HG02623 (cell line): ENCODE results near the gene POGZ.
A peak's percentile ranks its signal among the peaks of the same experiment; 100 is the strongest.
"Not testable (repeated sequence)": the region's sequence is repeated elsewhere in the genome, so short reads cannot be mapped to it uniquely, and the experiment has no call there.

ENCODE experiments used
- ATAC-seq: cut with Tn5 transposase; IDR thresholded peaks from one replicate; pipeline ENCODE4 v1.9.1; 2021; ENCODE audit warnings: moderate library complexity; ENCODE audit not compliant: unreplicated experiment

The POGZ gene

DNA sequence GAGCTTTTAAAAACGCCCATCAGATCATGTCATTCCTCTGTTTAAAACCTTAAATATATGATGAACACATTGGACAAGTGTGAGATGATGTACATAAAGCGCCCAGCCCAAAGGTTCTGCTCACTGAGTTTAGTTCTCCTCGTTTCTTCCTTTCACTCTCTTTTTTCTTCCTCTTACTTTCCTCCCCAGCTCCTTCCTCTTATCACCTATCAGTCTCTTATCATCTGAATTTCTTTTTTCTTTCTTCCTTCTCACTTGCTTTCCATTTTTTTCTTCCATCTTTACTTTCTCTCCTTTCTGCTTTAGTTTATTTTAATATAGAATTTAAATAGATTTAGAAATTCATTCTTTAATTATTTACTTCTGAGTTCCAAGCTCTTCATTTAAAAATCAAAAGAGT, 17.8 kb upstream of the POGZ start:
- ATAC-seq, result no peak

DNA sequence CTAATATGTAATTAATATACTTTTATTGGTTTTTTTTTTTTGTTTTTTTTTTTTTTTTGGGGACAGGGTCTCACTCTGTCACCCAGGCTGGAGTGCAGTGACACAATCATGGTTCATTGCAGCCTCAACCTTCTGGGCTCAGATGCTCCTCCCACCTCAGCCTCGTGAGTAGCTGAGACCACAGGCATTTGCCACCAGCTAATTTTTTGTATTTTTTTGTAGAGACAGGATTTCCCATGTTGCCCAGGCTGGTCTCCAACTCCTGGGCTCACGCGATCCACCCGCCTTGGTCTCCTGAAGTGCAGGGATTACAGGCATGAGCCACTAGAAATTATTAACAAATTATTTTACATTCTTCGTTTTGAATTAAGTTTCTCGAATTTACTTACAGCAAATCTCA, 16.8 kb upstream of the POGZ start:
- ATAC-seq, result no peak

DNA sequence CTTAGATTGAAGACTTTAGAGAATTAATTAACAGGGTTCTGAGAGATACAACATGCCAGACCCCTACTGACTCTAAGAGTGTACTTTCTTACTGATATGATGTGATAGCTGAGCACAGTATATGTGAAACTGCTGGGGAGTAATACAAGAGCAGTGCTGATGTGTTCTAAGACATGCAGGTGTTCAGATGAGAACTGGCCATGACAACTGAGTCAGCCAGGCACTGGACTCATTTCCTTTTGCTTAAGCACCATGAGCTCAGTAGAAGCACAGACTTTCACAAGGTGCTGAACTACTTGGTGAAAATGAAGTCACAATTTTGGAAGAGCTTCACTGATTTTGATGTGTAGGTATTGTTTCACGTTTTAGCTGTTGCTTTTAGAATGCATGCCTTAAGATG, 15.9 kb upstream of the POGZ start:
- peak; percentile 71 for ATAC-seq

DNA sequence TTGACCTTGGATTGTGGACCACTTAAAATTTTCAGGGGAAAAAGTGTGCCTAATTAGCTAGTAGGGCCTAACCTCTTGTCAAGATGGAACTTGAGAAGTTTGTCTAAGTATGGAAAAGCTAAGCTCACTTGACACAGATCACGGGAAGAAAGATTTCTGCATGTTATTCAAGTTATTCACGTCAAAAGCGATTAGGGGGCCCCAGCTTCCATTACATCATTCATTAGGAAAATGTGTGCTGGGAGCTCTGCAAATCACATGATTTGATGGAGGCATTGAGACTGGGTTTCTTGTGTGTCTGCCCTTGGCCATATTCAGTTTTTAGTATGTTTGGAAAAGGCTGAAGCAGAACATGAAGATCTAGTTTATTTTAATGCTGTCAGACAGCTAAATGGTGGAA, 15.5 kb upstream of the POGZ start:
- no peak for ATAC-seq

DNA sequence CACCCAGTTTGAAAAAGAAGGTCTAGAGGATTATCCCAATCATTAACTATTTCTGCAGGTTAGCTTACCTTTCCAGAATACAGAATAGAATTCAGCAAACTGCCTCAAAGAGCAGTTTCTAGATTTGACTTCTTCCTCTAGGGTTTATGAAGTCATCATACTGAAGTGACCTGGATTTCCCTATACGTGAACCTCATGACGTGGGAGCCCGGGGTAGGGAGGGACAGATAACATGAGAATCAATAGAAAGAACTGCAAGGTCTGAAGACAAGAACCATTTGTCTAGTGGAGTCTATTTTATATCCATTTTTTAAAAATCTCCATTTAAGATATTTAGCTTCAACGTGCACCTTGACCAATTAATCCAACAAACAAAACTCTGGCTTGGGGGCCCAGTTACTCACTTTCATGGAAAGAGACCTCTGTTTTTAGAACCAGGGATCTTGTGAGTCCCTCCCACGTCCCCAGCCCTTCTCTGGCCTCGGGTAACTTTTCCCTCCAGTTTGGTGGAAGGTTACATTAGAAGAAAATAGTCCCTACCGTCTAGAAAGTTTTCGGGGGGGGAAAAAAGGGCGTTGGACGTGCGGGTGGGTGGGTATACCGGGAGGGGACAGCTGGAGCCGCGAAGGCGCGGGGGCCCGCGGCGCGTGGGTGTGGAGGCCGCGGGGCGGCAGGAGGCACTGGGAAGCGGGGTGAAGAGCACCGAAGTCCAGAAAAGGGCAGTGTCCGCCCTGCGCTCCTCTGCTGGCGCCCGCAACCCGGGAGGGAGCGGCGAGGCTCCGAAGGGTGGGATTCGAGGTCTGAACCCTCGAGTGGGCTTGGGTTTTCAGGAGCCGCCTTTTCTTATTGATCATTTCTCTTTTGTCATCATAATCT, 13.8 kb upstream of the POGZ start:
- ATAC-seq, result no peak

DNA sequence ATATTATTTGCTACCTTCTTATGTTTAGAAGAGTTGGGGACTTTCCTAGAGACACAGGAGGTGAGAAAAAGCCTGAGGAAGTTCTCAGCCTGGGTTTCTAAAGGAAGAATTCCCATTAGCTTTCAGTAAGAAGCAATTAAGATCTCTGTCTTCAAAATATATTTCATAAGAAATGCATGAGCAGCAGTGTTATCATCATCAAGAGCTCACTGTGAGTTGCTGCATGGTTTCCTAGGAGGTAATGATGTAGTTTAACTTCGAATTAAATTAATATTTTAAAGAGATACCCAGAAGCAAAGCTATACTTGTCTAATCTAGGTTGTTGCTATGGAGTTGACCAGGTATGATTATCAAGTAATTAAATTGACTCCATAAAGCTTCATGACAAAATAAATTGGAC, 5.7 kb upstream of the POGZ start:
- no peak for ATAC-seq

DNA sequence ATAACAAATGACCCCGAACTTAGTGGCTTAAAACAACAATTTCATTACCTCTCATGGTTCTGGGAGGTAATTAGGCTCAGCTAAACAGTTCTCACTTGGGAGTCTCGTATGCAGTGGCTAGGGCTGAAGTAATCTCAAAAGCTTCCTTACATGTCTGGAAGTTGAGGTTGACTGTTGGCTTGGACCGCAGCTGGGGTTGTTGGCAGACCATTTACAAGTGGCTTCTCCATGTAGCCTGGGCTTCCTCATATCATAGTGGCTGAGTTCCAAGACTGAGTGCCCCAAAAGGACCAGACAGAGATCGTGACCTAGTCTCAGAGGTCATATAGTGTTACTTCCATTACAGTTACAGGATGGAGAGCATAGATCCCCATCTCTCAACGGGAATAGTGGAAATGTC, 2.4 kb upstream of the POGZ start:
- no peak for ATAC-seq

DNA sequence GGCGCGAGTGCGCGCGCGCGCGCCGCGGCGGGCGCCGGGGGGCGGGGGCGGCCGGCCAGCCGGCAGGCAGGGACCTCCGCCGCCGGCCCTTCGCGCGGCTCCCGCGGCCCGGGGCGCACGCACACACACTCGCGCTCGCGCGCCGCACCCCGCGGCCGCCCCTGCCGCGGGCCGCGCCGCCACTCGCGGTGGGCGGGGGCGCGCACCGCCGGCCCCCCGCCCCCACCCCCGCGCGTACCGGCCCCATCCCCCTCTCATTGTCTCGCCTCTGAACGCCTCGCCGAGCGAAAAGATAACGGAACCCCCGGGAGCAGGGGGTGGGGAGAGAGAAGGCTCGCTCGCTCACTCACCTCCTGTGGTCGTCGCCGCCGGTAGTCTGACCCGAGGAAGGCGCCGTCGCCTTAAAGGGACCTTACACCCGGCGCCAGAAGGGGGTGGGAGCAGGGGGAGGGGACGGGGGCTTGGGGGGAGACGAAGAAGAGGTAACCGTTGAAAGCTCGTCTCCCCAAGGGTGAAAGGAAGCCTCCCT, 428 bp downstream of the POGZ start:
- ATAC-seq, result peak; percentile 30

DNA sequence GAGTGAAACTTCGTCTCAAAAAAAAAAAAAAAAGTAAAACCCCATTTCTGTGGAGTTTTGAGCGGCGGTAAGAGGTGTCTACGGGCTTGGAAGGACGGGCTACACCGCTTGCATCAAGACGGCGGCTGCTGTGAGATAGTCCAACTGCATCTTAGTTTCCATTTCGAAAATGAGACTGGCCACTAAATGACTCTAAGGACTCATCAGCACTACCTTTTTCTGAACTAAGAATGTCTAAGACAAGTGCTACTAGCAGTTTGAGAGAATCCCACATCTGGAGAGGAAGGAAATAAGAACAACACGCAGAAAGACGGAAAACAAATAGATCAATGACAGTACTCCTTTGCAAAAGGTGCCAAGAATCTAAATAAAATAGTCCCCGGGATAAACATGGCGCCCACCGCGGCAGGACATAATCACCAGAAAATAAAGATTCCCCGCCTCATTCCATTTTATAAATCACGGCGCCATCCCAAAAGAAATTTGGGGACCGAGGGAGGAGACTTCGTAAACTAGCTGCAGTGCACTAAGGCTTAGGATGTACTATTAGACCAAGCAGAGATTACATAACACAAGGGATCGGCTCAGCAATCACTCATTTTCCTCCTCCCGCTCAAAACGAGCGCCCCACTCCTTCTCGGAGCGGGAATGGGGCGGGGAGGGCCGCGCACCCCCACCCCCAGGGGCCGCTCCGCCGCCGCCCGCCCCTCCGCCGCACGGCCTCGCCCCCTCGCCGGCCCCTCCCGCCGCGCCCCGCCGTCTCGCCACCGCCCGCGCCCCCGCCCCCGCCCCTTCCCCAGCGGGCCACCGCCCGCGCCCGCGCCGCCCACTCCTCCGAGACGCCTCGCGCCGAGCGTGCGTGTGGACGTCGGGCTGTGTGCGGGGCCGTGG, 1.1 kb downstream of the POGZ start:
- peak; percentile 43 for ATAC-seq

DNA sequence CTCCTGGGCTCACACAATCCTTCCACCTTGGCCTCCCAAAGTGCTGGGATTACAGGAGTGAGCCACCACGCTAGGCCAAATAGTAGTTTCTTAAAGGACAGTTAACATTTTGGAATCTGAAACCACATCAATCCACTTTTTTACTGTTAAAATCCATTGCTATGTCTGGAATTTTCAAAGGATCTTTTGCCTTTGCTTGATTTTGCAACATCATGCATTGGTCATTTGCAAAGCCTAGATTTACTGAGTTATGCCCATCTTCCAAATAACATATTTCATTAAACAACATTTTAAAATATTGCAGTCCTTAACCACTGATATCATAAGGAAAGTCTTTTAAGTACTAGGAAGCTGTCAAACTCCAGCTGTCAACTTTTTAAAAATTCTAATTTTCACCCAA, 3.3 kb downstream of the POGZ start:
- no peak for ATAC-seq

DNA sequence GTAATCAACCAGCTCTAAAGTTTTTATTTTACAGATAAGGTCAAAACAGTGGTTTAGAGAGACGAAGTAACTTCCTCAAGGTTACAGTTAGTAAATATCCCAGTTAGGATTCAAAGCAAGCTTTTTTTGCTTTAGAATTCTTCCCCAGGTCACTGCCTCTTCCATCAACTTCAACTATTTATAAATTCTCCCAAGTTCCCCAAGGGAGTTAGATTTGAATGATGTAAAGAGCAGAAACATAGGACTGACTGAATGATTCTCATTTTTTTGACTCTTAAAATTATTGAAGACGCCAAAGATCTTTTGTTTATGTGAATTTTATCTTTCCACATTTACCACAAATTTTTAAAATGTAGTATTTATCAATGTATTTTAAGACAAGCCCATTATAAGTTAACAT, 4.1 kb downstream of the POGZ start:
- no peak for ATAC-seq

DNA sequence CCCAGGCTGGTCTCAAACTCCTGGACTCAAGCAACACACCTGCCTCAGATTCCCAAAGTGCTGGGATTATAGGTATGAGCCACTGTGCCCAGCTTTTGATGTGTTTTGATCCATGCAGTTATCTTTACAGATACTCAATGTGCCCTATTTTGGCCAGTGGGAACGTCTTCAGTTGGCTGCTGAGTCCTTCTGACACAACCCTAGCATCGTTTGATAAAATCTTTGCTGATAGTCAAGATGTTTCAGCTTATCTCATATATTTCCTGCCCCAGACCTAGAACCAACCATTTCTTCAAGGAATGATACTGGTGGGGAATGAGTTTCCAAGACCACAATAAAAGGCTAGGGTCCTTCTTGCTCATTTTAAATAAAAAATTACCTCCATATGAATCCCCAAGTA, 11.6 kb downstream of the POGZ start:
- no peak for ATAC-seq

DNA sequence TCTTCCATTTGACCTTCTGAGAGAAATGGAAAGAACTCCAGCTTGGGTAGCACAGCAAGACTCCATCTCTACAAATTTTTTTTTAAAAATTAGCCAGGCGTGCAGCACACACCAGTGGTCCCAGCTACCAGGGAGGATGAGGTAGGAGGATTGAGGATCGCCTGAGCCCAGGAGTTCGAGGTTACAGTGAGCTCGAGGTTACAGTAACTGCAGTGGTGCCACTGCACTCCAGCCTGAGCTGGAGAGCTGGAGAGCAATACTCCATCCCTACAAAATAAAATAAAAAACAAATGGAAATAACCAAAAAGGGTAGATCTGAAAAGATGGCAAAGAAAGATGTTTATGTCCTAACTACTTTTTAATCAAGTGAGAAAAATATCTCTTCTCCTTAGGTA, 14.5 kb downstream of the POGZ start:
- no peak for ATAC-seq

DNA sequence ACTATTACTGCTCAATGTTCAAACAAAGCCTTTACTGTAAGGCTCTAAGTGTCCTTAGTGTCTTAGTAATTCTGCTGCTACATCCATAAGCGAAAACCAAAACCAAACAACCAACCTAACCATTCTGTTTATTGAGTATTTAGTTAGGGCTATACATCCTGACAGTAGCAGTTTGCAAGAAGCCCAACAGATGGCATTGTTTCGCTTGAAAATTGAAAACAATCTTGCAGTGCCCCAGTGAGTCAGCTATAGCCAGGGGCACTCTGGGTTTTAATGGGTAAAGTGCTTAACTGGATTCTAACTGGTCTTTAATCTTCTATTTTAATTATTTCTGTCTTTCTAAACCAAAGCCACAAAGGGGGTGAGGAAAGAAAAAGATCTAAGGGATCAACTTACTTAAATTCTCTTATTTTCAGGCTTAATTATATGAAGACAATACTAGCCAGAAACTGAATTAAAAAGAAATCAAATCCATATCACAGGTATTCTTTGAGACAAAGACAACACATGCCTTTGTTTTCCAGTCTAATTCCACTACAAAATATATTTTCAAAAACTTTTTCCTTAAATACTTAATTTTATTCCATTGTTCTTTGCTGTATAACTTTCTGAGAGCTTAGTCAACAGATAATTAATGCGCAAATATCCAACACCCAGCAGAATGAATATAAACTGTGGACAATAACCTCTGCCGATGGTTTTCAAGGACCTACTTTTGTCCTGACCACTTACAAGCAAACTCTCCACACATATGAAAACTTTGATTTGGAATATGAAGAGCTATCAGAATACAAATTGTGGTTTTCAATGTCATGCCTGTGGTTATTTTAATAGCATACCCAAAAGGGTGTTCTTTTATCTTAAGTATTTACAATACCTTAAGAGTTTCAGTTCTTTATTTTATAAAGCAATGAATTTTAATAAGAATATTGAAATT, 15.2 kb downstream of the POGZ start:
- ATAC-seq, result no peak

DNA sequence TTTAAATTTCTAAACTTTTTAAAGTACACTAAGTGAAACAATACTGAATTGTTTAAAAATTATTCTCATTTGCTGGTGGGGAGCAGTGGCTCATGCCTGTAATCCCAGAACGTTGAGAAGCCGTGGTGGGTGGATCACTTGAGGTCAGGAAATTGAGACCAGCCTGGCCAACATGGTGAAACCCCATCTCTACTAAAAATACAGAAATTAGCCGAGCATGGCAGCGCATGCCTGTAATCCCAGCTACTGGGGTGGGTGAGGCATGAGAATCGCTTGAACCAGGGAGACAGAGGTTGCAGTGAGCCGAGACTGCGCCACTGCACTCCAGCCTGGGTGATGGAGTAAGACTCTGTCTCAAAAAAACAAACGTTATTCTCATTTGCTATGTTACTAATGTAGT, 21.9 kb downstream of the POGZ start:
- not testable (repeated sequence) for ATAC-seq

DNA sequence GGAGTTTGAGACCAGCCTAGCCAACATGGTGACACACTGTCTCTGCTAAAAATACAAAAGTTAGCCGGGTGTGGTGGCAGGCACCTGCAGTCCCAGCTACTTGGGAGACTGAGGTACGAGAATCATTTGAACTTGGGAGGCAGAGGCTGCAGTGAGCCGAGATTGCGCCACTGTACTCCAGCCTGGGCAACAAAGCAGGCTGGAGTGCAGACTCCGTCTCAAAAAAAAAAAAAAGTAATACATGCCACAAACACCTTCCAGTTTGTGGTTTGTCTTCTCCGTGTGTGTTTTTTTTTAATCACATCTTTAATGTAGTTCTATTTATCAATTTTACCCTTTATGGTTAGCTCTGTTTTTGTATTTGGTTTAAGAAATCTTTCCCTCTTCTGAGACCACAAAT, 22.3 kb downstream of the POGZ start:
- no peak for ATAC-seq

DNA sequence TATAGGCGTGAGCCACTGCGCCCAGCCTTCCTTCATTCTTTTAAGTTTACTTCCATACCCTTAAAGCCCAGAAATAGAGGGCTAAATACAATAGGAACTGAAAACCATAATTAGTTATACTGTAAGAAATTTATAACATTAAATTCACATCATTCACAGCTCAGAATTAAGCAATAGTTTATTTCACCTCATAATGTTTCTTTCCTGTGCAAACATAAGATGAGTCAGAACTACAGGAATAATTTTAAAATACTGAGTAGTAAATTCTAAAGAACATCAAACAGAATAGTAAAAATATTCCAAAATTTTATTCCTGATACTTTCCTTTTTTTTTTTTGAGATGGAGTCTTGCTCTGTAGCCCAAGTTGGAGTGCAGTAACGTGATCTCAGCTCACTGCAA, 24.1 kb downstream of the POGZ start:
- ATAC-seq, result no peak

DNA sequence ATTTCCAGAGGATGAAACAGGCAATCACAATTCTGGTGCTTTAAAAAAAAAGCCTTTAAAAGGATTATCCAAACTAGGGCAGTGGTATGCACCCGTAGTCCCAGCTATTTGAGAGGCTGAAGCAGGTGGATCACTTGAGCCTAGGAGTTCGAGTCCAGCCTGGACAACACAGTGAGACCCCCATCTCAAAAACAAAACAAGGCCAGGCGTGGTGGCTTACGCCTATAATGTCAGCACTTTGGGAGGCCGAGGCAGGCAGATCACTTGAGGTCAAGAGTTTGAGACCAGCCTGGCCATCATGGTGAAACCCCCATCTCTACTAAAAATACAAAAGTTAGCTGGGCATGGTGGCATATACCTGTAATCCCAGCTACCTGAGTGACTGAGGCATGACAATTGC, 25.5 kb downstream of the POGZ start:
- not testable (repeated sequence) for ATAC-seq

DNA sequence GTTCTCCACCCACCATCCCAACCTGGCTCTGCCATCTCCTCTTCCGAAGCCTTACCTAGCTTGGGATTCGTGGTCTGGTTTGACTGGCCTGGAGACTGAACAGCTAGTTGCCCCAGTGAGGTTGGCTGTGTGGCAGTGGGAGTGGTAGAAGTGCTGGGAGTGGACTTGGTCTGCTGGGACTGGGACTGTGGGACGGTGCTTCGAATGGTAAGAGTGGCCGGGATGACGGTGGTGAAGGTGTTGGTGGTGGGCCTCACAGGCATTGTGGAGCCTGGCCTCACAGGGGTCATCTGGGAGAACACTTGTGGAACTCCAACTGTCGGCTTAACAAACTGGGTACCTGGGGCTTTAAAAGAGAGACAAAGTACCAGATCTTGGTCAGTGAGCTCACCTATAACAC, 31.2 kb downstream of the POGZ start:
- no peak for ATAC-seq

DNA sequence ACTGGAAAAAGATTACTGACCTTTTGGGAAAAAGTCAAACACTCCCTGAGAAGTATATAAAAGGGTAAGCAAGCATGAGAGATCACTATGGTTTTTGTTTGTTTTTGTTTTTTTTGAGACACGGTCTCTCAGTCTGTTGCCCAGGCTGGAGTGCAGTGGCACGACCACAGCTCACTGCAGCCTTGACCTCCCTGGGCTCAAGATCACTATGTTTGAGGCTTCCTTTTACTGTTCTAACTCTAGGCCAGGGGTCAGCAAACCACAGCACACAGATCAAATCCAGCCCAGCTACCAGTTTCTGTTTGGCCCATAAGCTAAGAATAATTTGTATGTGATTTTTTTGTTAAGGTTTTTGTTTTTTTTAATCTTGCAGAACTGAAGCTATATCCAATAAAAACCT, 34.2 kb downstream of the POGZ start:
- no peak for ATAC-seq

DNA sequence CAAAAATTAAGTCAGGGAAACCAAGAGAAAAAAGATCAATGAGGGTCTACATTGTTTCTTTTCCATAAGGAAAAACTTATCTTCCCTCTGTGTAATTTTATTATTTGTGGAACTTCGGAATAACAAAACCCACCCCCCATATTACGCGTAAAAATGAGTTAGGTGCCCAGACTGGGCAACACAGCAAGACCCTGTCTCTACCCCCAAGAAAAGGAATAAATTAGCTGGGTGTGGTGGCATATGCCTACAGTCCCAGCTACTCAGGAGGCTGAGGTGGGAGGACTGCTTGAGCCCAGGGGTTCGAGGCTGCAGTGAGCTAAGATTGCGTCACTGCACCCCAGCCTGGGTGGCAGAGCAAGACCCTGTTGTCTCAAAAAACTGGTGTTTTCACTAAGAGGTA, 39.5 kb downstream of the POGZ start:
- no peak for ATAC-seq
